ENCODE data around the gene NOC2L.
A peak's percentile ranks its signal among the peaks of the same experiment; 100 is the strongest.

GRCh38 chr1:923131-923990 lies 35.7 kb downstream of the NOC2L start, which contains the start of gene SAMD11:
- TF ChIP-seq EZH2 (IDR thresholded peaks at IDR 0.05) (peak; percentile 96), CTCF (IDR thresholded peaks at IDR 0.05) (no peak)

All from neural progenitor cell (in vitro differentiated cells).